ENCODE measurements around the gene RASSF5. TPM values are rescaled to one million over a fixed set of nuclear protein-coding genes. Genes with fewer than 3 reads are reported as not detected.

Gene RASSF5
- total and polyA plus RNA-seq, 2 of the 13 experiments (the other 11 are each of a cell fraction or from before 2014, with no cell fraction given) = 0.18 to 0.40 TPM

DNA sequence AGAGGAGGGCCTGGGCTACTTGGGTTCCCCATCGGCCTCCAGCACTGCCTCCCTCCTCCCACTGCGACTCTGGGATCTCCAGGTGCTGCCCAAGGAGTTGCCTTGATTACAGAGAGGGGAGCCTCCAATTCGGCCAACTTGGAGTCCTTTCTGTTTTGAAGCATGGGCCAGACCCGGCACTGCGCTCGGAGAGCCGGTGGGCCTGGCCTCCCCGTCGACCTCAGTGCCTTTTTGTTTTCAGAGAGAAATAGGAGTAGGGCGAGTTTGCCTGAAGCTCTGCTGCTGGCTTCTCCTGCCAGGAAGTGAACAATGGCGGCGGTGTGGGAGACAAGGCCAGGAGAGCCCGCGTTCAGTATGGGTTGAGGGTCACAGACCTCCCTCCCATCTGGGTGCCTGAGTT lies 80.6 kb downstream of the RASSF5 start:
- in situ Hi-C loops (cut with HindIII; ENCODE audit: extremely low pct_ligation_motif_present, low pct_unique_long_range_greater_than_20kb) = no loop called here
- 93% methylated on average over 14 of the region's 14 CpGs for WGBS (ENCODE audit: low lambda C conversion rate)
- no peak for ATAC-seq
- no peaks in the 10 kb centered on the region for H3K79me2 ChIP-seq (ENCODE audit: insufficient read depth, low read length)
- H3K4me1 ChIP-seq (ENCODE audit: insufficient read depth, low read length) = no peaks in the 10 kb centered on the region
- H3K4me2 ChIP-seq (ENCODE audit: low read depth, low read length) = no peak overlapping the region
- H3K4me3 ChIP-seq (replicated peaks in 1 of 3; ENCODE audit: insufficient read depth in 1 of 3, low read depth in 2 of 3, low read length in 3 of 3) = no peak overlapping the region
- no peaks in the 10 kb centered on the region for H3K27me3 ChIP-seq (ENCODE audit: control insufficient read depth in 1 of 2, insufficient read depth in 2 of 2, low read length in 2 of 2)
- no TSS peak for BruUV-seq (replicated peaks)
- H3K9me3 ChIP-seq (ENCODE audit: low read length) = no peaks in the 10 kb centered on the region
- H3K9ac ChIP-seq (ENCODE audit: insufficient read depth, low read depth, low read length) = no peak overlapping the region
- no peaks in the 10 kb centered on the region for H4K20me1 ChIP-seq (ENCODE audit: insufficient read depth, low read length)
- no peak for FAIRE-seq
- no peak overlapping the region for H3K27ac ChIP-seq (ENCODE audit: extremely low read length, insufficient read depth, low read length)
- ChIA-PET POLR2A (no interaction called here), CTCF (ENCODE audit: low intra/inter-chr PET ratio, low total read pairs) (no interaction called here)
- DNase-seq (ENCODE audit: low spot score) = no peak
- H2AFZ ChIP-seq (ENCODE audit: low read length) = no peak overlapping the region
- intact Hi-C loops (cut with micrococcal nuclease; ENCODE audit: unreplicated experiment) = no loop called here
- H3K36me3 ChIP-seq (replicated peaks in 1 of 2; ENCODE audit: control insufficient read depth in 1 of 2, insufficient read depth in 2 of 2, low read length in 2 of 2) = peaks cover 9 to 39% of the 10 kb centered on the region in 2 experiments
- TF ChIP-seq, protein P1, sequence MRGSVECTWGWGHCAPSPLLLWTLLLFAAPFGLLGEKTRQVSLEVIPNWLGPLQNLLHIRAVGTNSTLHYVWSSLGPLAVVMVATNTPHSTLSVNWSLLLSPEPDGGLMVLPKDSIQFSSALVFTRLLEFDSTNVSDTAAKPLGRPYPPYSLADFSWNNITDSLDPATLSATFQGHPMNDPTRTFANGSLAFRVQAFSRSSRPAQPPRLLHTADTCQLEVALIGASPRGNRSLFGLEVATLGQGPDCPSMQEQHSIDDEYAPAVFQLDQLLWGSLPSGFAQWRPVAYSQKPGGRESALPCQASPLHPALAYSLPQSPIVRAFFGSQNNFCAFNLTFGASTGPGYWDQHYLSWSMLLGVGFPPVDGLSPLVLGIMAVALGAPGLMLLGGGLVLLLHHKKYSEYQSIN (CRISPR knock-in tag; IDR thresholded peaks at IDR 0.05; ENCODE audit: borderline replicate concordance) = no peak
- TF ChIP-seq, protein P2, sequence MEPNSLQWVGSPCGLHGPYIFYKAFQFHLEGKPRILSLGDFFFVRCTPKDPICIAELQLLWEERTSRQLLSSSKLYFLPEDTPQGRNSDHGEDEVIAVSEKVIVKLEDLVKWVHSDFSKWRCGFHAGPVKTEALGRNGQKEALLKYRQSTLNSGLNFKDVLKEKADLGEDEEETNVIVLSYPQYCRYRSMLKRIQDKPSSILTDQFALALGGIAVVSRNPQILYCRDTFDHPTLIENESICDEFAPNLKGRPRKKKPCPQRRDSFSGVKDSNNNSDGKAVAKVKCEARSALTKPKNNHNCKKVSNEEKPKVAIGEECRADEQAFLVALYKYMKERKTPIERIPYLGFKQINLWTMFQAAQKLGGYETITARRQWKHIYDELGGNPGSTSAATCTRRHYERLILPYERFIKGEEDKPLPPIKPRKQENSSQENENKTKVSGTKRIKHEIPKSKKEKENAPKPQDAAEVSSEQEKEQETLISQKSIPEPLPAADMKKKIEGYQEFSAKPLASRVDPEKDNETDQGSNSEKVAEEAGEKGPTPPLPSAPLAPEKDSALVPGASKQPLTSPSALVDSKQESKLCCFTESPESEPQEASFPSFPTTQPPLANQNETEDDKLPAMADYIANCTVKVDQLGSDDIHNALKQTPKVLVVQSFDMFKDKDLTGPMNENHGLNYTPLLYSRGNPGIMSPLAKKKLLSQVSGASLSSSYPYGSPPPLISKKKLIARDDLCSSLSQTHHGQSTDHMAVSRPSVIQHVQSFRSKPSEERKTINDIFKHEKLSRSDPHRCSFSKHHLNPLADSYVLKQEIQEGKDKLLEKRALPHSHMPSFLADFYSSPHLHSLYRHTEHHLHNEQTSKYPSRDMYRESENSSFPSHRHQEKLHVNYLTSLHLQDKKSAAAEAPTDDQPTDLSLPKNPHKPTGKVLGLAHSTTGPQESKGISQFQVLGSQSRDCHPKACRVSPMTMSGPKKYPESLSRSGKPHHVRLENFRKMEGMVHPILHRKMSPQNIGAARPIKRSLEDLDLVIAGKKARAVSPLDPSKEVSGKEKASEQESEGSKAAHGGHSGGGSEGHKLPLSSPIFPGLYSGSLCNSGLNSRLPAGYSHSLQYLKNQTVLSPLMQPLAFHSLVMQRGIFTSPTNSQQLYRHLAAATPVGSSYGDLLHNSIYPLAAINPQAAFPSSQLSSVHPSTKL (CRISPR knock-in tag; IDR thresholded peaks at IDR 0.05) = no peak

DNA sequence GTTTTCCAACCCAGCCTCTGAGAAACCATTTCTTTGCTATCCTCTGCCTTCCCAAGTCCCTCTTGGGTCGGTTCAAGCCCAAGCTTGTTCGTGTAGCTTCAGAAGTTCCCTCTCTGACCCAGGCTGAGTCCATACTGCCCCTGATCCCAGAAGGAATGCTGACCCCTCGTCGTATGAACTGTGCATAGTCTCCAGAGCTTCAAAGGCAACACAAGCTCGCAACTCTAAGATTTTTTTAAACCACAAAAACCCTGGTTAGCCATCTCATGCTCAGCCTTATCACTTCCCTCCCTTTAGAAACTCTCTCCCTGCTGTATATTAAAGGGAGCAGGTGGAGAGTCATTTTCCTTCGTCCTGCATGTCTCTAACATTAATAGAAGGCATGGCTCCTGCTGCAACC lies 81.2 kb downstream of the RASSF5 start:
- Histone ChIP-seq H3K4me3 (replicated peaks in 1 of 3; ENCODE audit: insufficient read depth in 1 of 3, low read depth in 2 of 3, low read length in 3 of 3) (no peak overlapping the region), H3K27ac (ENCODE audit: extremely low read length, insufficient read depth, low read length) (no peak overlapping the region), H3K9ac (ENCODE audit: insufficient read depth, low read depth, low read length) (no peak overlapping the region), H4K20me1 (ENCODE audit: insufficient read depth, low read length) (no peaks in the 10 kb centered on the region), H3K9me3 (ENCODE audit: low read length) (no peaks in the 10 kb centered on the region), H3K27me3 (ENCODE audit: control insufficient read depth in 1 of 2, insufficient read depth in 2 of 2, low read length in 2 of 2) (no peaks in the 10 kb centered on the region), H3K79me2 (ENCODE audit: insufficient read depth, low read length) (no peaks in the 10 kb centered on the region), H3K4me2 (ENCODE audit: low read depth, low read length) (no peak overlapping the region), H3K36me3 (replicated peaks in 1 of 2; ENCODE audit: control insufficient read depth in 1 of 2, insufficient read depth in 2 of 2, low read length in 2 of 2) (peaks cover 11 to 44% of the 10 kb centered on the region in 2 experiments), H3K4me1 (ENCODE audit: insufficient read depth, low read length) (no peaks in the 10 kb centered on the region), H2AFZ (ENCODE audit: low read length) (no peak overlapping the region)
- DNase-seq (ENCODE audit: low spot score) (no peak), FAIRE-seq (no peak), ATAC-seq (no peak)
- in situ Hi-C loops (cut with HindIII; ENCODE audit: extremely low pct_ligation_motif_present, low pct_unique_long_range_greater_than_20kb) = no loop called here
- ChIA-PET POLR2A (no interaction called here), CTCF (ENCODE audit: low intra/inter-chr PET ratio, low total read pairs) (no interaction called here)
- intact Hi-C loops (cut with micrococcal nuclease; ENCODE audit: unreplicated experiment) = no loop called here
- WGBS (ENCODE audit: low lambda C conversion rate) = 94% methylated on average over 6 of the region's 6 CpGs
- BruUV-seq (replicated peaks) = no TSS peak
- TF ChIP-seq ISL2 (CRISPR knock-in tag; IDR thresholded peaks at IDR 0.05) = no peak
- TF ChIP-seq CAMTA2 (CRISPR knock-in tag; IDR thresholded peaks at IDR 0.05; ENCODE audit: borderline replicate concordance) = no peak
- no peak for TF ChIP-seq TP53 (CRISPR knock-in tag; conservative IDR thresholded peaks at IDR 0.05)
- TF ChIP-seq ZFP82 (CRISPR knock-in tag; IDR thresholded peaks at IDR 0.05; ENCODE audit: borderline replicate concordance) = no peak
- TF ChIP-seq, protein P3, sequence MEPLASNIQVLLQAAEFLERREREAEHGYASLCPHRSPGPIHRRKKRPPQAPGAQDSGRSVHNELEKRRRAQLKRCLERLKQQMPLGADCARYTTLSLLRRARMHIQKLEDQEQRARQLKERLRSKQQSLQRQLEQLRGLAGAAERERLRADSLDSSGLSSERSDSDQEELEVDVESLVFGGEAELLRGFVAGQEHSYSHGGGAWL (CRISPR knock-in tag; IDR thresholded peaks at IDR 0.05) = no peak
- no peak for TF ChIP-seq AGO2 (optimal IDR thresholded peaks at IDR 0.05; ENCODE audit: low read depth, low read length)
- TF ChIP-seq, protein P4, sequence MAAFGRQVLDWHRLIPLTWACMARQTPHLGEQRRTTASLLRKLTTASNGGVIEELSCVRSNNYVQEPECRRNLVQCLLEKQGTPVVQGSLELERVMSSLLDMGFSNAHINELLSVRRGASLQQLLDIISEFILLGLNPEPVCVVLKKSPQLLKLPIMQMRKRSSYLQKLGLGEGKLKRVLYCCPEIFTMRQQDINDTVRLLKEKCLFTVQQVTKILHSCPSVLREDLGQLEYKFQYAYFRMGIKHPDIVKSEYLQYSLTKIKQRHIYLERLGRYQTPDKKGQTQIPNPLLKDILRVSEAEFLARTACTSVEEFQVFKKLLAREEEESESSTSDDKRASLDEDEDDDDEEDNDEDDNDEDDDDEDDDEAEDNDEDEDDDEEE (CRISPR knock-in tag; IDR thresholded peaks at IDR 0.05) = no peak
- no peak for TF ChIP-seq DNMT3B (CRISPR knock-in tag; conservative IDR thresholded peaks at IDR 0.05)
- no peak for TF ChIP-seq ZNF274 (CRISPR knock-in tag; IDR thresholded peaks at IDR 0.05)
